GM23338 (cell line): ENCODE measurements around the gene KIAA0513. TPM values are rescaled to one million over a fixed set of nuclear protein-coding genes. Genes with fewer than 3 reads are reported as not detected.

Experiments
- ATAC-seq: fragments of 200-7000 bp; cut with Tn5 transposase; 3 replicates; pipeline ENCODE4 v1.9.1; 2020
- DNase-seq: peaks from one replicate; pipeline ENCODE4 v3.0.0-alpha.2; 2015; ENCODE audit warnings: low spot score
- H2AFZ ChIP-seq: fragments of 200-600 bp; sonication (generic); 2 replicates; pipeline ENCODE4 v1.8.0; 2016; ENCODE audit warnings: antibody characterized with exemption, mild to moderate bottlenecking, moderate library complexity
- H3F3A ChIP-seq: fragments of 200-600 bp; sonication (generic); replicated peaks from 2 replicates; pipeline ENCODE4 v1.8.0; 2017; ENCODE audit warnings: antibody characterized with exemption, mixed run types, low read depth
- H3K27ac ChIP-seq: fragments of 200-600 bp; sonication (generic); 2 replicates; pipeline ENCODE4 v1.6.1; 2016; ENCODE audit warnings: low read depth
- H3K27me3 ChIP-seq: fragments of 200-600 bp; sonication (generic); 2 replicates; pipeline ENCODE4 v1.8.0; 2016; ENCODE audit warnings: mild to moderate bottlenecking, mixed run types, moderate library complexity; ENCODE audit not compliant: insufficient read depth
- H3K36me3 ChIP-seq: fragments of 200-600 bp; sonication (generic); 2 replicates; pipeline ENCODE4 v1.8.0; 2016; ENCODE audit warnings: mild to moderate bottlenecking; ENCODE audit not compliant: insufficient read depth
- H3K4me1 ChIP-seq: fragments of 200-600 bp; sonication (generic); 2 replicates; pipeline ENCODE4 v1.8.0; 2016; ENCODE audit warnings: mild to moderate bottlenecking, moderate library complexity; ENCODE audit not compliant: insufficient read depth
- H3K4me2 ChIP-seq: fragments of 200-600 bp; sonication (generic); 2 replicates; pipeline ENCODE4 v1.7.1; 2017; ENCODE audit warnings: mixed run types
- H3K4me3 ChIP-seq: fragments of 200-600 bp; sonication (generic); 2 replicates; pipeline ENCODE4 v1.6.1; 2016; ENCODE audit warnings: mixed run types
- H3K79me2 ChIP-seq: fragments of 200-600 bp; sonication (generic); replicated peaks from 2 replicates; pipeline ENCODE4 v1.8.0; 2017; ENCODE audit warnings: mild to moderate bottlenecking; ENCODE audit not compliant: insufficient read depth
- H3K9me2 ChIP-seq: fragments of 200-600 bp; sonication (generic); 2 replicates; pipeline ENCODE4 v1.8.0; 2017; ENCODE audit not compliant: insufficient read depth
- H4K20me1 ChIP-seq: fragments of 200-600 bp; sonication (generic); replicated peaks from 2 replicates; pipeline ENCODE4 v1.8.0; 2017; ENCODE audit warnings: mild to moderate bottlenecking; ENCODE audit not compliant: insufficient read depth
- H3K27ac Mint-ChIP-seq: 2 replicates; pipeline ENCODE4 v1.8.0; 2020; ENCODE audit warnings: inconsistent platforms, mild to moderate bottlenecking, moderate library complexity, mixed read lengths
- H3K27me3 Mint-ChIP-seq: 3 replicates; pipeline ENCODE4 v1.8.0; 2022; ENCODE audit warnings: low read depth, mild to moderate bottlenecking, moderate library complexity, mixed read lengths, inconsistent platforms; ENCODE audit not compliant: insufficient read depth, poor library complexity
- H3K36me3 Mint-ChIP-seq: 3 replicates; pipeline ENCODE4 v1.8.0; 2021; ENCODE audit warnings: low read depth, mild to moderate bottlenecking, inconsistent platforms, moderate library complexity, mixed read lengths
- H3K4me1 Mint-ChIP-seq: 3 replicates; pipeline ENCODE4 v1.8.0; 2020; ENCODE audit warnings: mild to moderate bottlenecking, inconsistent platforms, mixed read lengths
- H3K4me3 Mint-ChIP-seq: 3 replicates; pipeline ENCODE4 v1.8.0; 2021; ENCODE audit warnings: moderate library complexity, mild to moderate bottlenecking, inconsistent platforms, mixed read lengths
- H3K9me3 Mint-ChIP-seq: 3 replicates; pipeline ENCODE4 v1.8.0; 2020; ENCODE audit warnings: moderate library complexity, mild to moderate bottlenecking, inconsistent platforms, mixed read lengths
- EZH2 ChIP-seq: fragments of 200-600 bp; sonication (generic); IDR thresholded peaks from one replicate; pipeline ENCODE4 v1.8.0; 2017; ENCODE audit warnings: antibody characterized with exemption, mild to moderate bottlenecking, low read depth; ENCODE audit not compliant: unreplicated experiment
- JUNB ChIP-seq: IDR thresholded peaks from one replicate; pipeline ENCODE4 v1.6.1; 2016; ENCODE audit warnings: antibody characterized with exemption; ENCODE audit not compliant: unreplicated experiment
- REST ChIP-seq: IDR thresholded peaks from one replicate; pipeline ENCODE4 v1.6.1; 2018; ENCODE audit warnings: antibody characterized with exemption; ENCODE audit not compliant: unreplicated experiment
- STAT1 ChIP-seq: IDR thresholded peaks from one replicate; pipeline ENCODE4 v1.6.1; 2016; ENCODE audit warnings: antibody characterized with exemption; ENCODE audit not compliant: unreplicated experiment
- polyA plus RNA-seq: library from polyadenylated mRNA; unstranded; fragments of >200 nt; fragmentation: Nextera tagmentation; extraction: Ambion mirVana; gene quantifications from 2 replicates; pipeline ENCODE4 v1.2.1, GENCODE V29; 2016
- total RNA-seq: library from RNA; depleted of rRNA; stranded (reverse); fragments of >200 nt; shearing (Covaris generic); gene quantifications from 2 replicates; pipeline ENCODE4 v1.2.3, GENCODE V29; 2014
- TF ChIP-seq, protein P1 (sequence below), 2 experiments: fragments of 200-600 bp in 1 of 2; sonication (generic) in 1 of 2; conservative IDR thresholded peaks; 2 replicates each; pipeline versions ENCODE4 v1.5.1 to v1.6.1; 2016 to 2017; ENCODE audit warnings: antibody characterized with exemption in 2 of 2, low read depth in 2 of 2, mild to moderate bottlenecking in 2 of 2, moderate library complexity in 1 of 2

KIAA0513 gene
- total and polyA plus RNA-seq, 2 experiments from 2014 or later: 2.1 to 8.7 TPM

DNA sequence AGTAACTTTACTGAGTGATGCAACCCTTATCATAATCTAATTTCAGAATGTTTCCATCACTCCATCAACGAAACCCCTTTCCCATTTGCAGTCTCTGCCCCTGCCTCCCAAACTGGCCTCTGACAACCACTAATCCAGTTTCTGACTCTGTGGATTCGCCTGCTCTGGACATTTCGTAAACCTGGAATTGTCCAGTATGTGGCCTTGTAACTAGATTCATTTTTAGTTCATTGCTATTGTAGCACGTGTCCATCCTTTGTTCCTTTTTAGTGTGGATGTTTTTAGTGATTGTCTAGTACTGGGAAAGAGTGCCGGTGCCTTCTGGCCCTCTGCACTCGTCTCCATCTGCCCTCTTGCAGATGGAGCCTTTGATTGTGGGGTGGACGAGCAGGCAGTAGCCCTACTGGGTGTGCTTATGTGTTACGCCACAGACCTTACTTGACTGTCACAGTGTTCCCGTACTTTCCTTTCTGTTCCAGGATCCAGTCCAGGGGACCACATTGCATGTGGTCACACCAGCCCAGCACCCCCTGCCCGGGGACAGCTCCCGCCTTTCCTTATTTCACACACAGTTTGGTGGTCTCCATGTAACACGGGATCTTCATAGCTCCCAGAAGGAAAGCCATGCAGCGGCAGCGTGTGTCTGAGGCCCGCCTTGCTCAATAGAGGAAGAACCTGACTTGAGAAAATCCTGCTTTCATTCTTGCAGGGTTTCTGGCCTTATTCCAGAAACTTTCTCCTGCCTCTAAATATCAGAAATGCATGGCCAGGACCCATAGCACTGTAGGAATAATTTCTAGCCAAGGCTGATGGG is 8.8 kb downstream of the KIAA0513 start:
- Histone ChIP-seq H3K36me3 (no peaks in the 10 kb centered on the region), H3K79me2 (no peaks in the 10 kb centered on the region), H3K27me3 (no peaks in the 10 kb centered on the region), H2AFZ (no peak overlapping the region), H3K4me3 (no peak overlapping the region), H4K20me1 (no peaks in the 10 kb centered on the region), H3K9me2 (no peaks in the 10 kb centered on the region), H3F3A (no peaks in the 10 kb centered on the region), H3K4me2 (no peak overlapping the region), H3K27ac (no peak overlapping the region), H3K4me1 (no peaks in the 10 kb centered on the region)
- Mint-ChIP-seq H3K4me1 (peaks cover 6% of the 10 kb centered on the region), H3K27me3 (peaks cover 9% of the 10 kb centered on the region), H3K4me3 (no peak overlapping the region), H3K27ac (no peak overlapping the region), H3K36me3 (no peaks in the 10 kb centered on the region), H3K9me3 (no peaks in the 10 kb centered on the region)
- DNase-seq: no peak
- no peak for ATAC-seq
- peak; percentile 16 for TF ChIP-seq REST
- TF ChIP-seq JUNB: no peak

DNA sequence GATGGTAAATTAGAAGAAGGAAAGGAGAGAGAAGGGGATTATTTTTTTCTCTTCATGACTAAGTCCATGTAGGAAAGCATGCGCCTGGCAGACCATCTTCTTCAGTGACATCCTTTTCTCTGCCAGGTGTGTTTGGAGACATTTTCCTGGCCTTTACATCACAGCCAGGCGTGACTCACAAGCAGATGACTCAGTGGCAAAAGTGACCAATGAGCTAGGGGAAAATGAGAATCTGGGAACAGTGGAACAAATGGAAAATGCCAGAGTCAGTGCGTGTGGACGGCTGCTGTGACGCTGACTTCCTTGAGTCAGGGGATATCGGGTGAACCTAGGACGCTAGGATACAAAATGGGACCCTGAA is 9.4 kb downstream of the KIAA0513 start:
- Mint-ChIP-seq H3K27ac (no peak overlapping the region), H3K9me3 (no peaks in the 10 kb centered on the region), H3K36me3 (no peaks in the 10 kb centered on the region), H3K4me1 (peaks cover 6% of the 10 kb centered on the region), H3K27me3 (peaks cover 6% of the 10 kb centered on the region), H3K4me3 (no peak overlapping the region)
- H3K4me2 ChIP-seq: no peak overlapping the region
- no peaks in the 10 kb centered on the region for H3K9me2 ChIP-seq
- ATAC-seq (no peak), DNase-seq (no peak)
- no peak overlapping the region for H3K4me3 ChIP-seq
- H2AFZ ChIP-seq: no peak overlapping the region
- H3K27me3 ChIP-seq: no peaks in the 10 kb centered on the region
- no peaks in the 10 kb centered on the region for H4K20me1 ChIP-seq
- H3K36me3 ChIP-seq: no peaks in the 10 kb centered on the region
- no peaks in the 10 kb centered on the region for H3K79me2 ChIP-seq
- H3K4me1 ChIP-seq: no peaks in the 10 kb centered on the region
- no peak overlapping the region for H3K27ac ChIP-seq
- no peaks in the 10 kb centered on the region for H3F3A ChIP-seq
- TF ChIP-seq EZH2 (no peak), JUNB (no peak), STAT1 (no peak), REST (no peak)
- TF ChIP-seq, protein P1, sequence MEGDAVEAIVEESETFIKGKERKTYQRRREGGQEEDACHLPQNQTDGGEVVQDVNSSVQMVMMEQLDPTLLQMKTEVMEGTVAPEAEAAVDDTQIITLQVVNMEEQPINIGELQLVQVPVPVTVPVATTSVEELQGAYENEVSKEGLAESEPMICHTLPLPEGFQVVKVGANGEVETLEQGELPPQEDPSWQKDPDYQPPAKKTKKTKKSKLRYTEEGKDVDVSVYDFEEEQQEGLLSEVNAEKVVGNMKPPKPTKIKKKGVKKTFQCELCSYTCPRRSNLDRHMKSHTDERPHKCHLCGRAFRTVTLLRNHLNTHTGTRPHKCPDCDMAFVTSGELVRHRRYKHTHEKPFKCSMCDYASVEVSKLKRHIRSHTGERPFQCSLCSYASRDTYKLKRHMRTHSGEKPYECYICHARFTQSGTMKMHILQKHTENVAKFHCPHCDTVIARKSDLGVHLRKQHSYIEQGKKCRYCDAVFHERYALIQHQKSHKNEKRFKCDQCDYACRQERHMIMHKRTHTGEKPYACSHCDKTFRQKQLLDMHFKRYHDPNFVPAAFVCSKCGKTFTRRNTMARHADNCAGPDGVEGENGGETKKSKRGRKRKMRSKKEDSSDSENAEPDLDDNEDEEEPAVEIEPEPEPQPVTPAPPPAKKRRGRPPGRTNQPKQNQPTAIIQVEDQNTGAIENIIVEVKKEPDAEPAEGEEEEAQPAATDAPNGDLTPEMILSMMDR (conservative IDR thresholded peaks at IDR 0.05; ENCODE audit: low read depth in 2 of 2): no peak
